Parathyroid adenoma (tissue), 2 donors: ENCODE data around the gene TAPT1.

ENCODE experiments used
- H2AFZ ChIP-seq: fragments of 300-600 bp; sonication (generic); one replicate; pipeline ENCODE4 v1.7.0; 2017; ENCODE audit warnings: antibody characterized with exemption, mild to moderate bottlenecking
- H3K27ac ChIP-seq: fragments of 300-600 bp; sonication (generic); one replicate; pipeline ENCODE4 v1.7.0; 2017
- H3K27me3 ChIP-seq: fragments of 300-600 bp; sonication (generic); one replicate; pipeline ENCODE4 v1.7.0; 2017; ENCODE audit warnings: low read length; ENCODE audit not compliant: control insufficient read depth, insufficient read depth
- H3K36me3 ChIP-seq: fragments of 300-600 bp; sonication (generic); one replicate; pipeline ENCODE4 v1.7.0; 2017; ENCODE audit warnings: low read length; ENCODE audit not compliant: control insufficient read depth, insufficient read depth
- H3K4me1 ChIP-seq: fragments of 300-600 bp; sonication (generic); one replicate; pipeline ENCODE4 v1.7.0; 2017; ENCODE audit warnings: control low read depth
- H3K4me2 ChIP-seq: fragments of 300-600 bp; sonication (generic); one replicate; pipeline ENCODE4 v1.7.0; 2017; ENCODE audit warnings: low read length
- H3K4me3 ChIP-seq: fragments of 300-600 bp; sonication (generic); one replicate; pipeline ENCODE4 v1.7.0; 2017; ENCODE audit warnings: low read depth, low read length
- H3K79me2 ChIP-seq: fragments of 300-600 bp; sonication (generic); one replicate; pipeline ENCODE4 v1.7.0; 2017; ENCODE audit warnings: control low read depth
- H3K9ac ChIP-seq: fragments of 300-600 bp; sonication (generic); one replicate; pipeline ENCODE4 v1.7.0; 2017; ENCODE audit warnings: mild to moderate bottlenecking
- H3K9me3 ChIP-seq: fragments of 300-600 bp; sonication (generic); one replicate; pipeline ENCODE4 v1.7.0; 2017; ENCODE audit warnings: low read length; ENCODE audit not compliant: control insufficient read depth
- TF ChIP-seq, protein P1 (sequence below): fragments of 300-600 bp; sonication (generic); IDR thresholded peaks from one replicate; pipeline ENCODE4 v1.7.0; 2017; ENCODE audit warnings: antibody characterized with exemption, mild to moderate bottlenecking
- donor health status: primary hyperparathyroidism.

Gene TAPT1

DNA sequence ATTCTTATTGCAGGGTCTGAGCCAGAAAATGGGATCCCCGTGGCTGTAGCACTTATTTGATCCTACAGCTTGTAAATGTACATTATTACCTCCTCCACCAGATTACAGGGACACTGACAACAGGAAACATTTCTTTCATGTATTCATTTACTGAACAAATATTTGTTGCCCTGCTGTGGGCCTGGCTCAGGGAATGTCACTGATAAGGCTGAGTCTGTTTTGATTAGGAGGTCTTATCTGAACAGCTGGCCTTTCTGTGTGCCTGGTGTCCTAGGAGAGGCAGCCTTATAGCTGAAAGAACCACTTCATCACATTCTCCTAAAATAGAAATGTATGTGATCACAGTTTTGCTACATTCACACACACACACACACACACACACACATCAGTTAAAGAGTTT, 96.9 kb downstream of the TAPT1 start:
- no peaks in the 10 kb centered on the region for H3K9me3 ChIP-seq
- no peaks in the 10 kb centered on the region for H3K36me3 ChIP-seq
- H2AFZ ChIP-seq, result no peak overlapping the region
- no peaks in the 10 kb centered on the region for H3K79me2 ChIP-seq
- no peaks in the 10 kb centered on the region for H3K27me3 ChIP-seq
- no peaks in the 10 kb centered on the region for H3K4me1 ChIP-seq
- no peak overlapping the region for H3K9ac ChIP-seq
- H3K27ac ChIP-seq, result no peak overlapping the region
- H3K4me3 ChIP-seq, result no peak overlapping the region
- TF ChIP-seq, protein P1, sequence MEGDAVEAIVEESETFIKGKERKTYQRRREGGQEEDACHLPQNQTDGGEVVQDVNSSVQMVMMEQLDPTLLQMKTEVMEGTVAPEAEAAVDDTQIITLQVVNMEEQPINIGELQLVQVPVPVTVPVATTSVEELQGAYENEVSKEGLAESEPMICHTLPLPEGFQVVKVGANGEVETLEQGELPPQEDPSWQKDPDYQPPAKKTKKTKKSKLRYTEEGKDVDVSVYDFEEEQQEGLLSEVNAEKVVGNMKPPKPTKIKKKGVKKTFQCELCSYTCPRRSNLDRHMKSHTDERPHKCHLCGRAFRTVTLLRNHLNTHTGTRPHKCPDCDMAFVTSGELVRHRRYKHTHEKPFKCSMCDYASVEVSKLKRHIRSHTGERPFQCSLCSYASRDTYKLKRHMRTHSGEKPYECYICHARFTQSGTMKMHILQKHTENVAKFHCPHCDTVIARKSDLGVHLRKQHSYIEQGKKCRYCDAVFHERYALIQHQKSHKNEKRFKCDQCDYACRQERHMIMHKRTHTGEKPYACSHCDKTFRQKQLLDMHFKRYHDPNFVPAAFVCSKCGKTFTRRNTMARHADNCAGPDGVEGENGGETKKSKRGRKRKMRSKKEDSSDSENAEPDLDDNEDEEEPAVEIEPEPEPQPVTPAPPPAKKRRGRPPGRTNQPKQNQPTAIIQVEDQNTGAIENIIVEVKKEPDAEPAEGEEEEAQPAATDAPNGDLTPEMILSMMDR, result no peak
- H3K4me2 ChIP-seq, result no peak overlapping the region

DNA sequence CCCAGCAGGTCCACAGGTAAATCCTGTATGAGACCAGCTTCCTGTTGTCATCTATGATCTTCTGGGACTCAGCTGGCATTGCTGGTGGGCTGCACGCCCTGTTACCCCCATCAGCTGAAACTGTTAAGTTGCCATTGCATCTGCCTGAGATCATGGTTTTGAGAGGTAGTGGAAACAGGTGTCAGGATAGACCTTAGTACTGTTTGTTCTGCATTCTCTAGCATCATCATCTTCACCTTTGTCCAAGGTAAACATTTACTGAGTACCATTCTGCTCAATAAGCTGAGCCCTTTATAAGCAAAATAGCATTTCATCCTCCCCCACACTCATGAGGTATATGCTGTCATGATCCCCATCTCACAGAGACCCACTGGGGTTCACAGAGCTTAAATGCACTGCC, 99.6 kb downstream of the TAPT1 start:
- TF ChIP-seq, protein P1, result no peak
- Histone ChIP-seq H3K27me3 (no peaks in the 10 kb centered on the region), H3K4me2 (no peak overlapping the region), H3K36me3 (no peaks in the 10 kb centered on the region), H3K9me3 (no peaks in the 10 kb centered on the region), H3K4me1 (no peaks in the 10 kb centered on the region), H3K9ac (no peak overlapping the region), H2AFZ (no peak overlapping the region), H3K79me2 (no peaks in the 10 kb centered on the region), H3K4me3 (no peak overlapping the region), H3K27ac (no peak overlapping the region)

DNA sequence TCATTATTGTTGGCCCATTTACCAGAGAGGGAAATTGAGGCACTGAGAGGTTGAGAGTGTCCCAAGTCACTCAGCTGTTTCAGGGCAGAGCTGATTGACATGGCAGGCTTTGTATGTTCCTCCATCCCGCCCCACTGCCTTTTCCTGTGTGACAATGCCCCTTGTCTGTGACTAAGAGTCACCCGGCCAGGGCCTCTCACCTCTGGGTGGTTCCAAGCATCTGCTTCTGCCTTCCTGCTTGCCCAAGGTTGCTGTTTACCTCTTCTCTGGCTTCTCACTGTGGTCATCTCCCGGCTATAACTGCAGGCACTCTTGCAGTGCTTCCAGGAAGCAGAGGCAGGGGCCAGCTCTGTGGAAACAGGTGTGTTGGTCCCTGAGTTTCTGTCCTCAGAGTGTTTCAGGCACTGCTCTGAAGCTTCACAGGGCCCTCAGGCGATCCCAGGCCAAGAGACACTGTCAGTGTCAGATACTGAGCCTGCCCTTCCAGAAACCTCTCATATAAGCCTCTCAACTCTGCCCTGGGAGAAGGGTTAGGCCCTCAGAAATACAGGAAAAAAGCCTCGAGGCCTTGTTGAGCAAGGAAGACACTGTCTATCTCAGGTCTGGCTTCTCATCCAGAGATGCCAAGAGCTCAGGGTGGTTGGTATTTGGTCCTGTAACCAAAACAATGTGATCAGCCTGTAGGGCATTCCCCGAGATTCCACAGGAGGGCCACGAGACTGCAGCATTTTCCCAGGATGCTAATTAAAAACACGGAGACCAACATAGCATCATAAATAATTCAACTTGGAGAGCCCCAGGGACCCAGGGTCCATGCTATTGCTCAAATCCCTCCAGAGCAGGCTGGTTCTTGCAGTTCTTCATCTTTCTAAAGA, 100.5 kb downstream of the TAPT1 start:
- no peaks in the 10 kb centered on the region for H3K4me1 ChIP-seq
- H3K27ac ChIP-seq, result no peak overlapping the region
- no peaks in the 10 kb centered on the region for H3K27me3 ChIP-seq
- no peak overlapping the region for H2AFZ ChIP-seq
- TF ChIP-seq, protein P1, result no peak
- no peak overlapping the region for H3K9ac ChIP-seq
- no peaks in the 10 kb centered on the region for H3K36me3 ChIP-seq
- H3K4me2 ChIP-seq, result no peak overlapping the region
- H3K79me2 ChIP-seq, result no peaks in the 10 kb centered on the region
- no peak overlapping the region for H3K4me3 ChIP-seq
- H3K9me3 ChIP-seq, result no peaks in the 10 kb centered on the region

DNA sequence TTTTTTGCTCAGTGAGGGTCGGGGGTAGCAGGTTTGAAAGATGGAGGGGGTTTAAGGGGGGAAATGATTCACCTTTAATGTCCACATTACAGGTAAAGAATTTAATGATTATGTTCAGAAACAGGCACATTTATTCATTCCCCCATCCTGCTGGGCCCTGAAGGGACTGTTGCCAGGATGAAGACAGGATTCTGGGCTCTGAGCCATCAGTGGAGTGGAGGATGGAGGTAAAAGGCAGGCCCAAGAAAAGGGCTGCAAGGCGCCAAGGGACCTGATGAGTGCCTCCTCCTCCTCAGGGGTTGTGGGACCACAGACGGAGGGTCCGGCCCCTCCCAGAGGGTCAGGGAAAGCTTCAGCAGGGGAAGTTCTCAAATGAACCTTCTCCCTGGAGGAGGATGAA, 102.0 kb downstream of the TAPT1 start:
- Histone ChIP-seq H3K27ac (no peak overlapping the region), H3K4me1 (no peaks in the 10 kb centered on the region), H3K9ac (no peak overlapping the region), H3K79me2 (no peaks in the 10 kb centered on the region), H2AFZ (no peak overlapping the region), H3K4me3 (no peak overlapping the region), H3K36me3 (no peaks in the 10 kb centered on the region), H3K9me3 (no peaks in the 10 kb centered on the region), H3K4me2 (no peak overlapping the region), H3K27me3 (no peaks in the 10 kb centered on the region)
- TF ChIP-seq, protein P1, result no peak
